A673 (cell line): ENCODE measurements around the gene GGA1. TPM values are rescaled to one million over a fixed set of nuclear protein-coding genes. Genes with fewer than 3 reads are reported as not detected.

Experiments used
- BruUV-seq: library from RNA; stranded (reverse); fragments of 400-500 nt; replicated peaks from 2 replicates; lab custom pipeline; 2021; lab: Mats Ljungman, UMichigan
- CTCF ChIA-PET: fragments of 300-600 bp; sonication (Branson Sonifier 250); formaldehyde crosslinking; loops from one replicate; lab custom pipeline; 2022; ENCODE audit warnings: antibody characterized with exemption; lab: Charles Lee
- POLR2A ChIA-PET: fragments of 300-600 bp; sonication (Branson Sonifier 250); formaldehyde crosslinking; loops from one replicate; lab custom pipeline; 2022; ENCODE audit warnings: antibody characterized with exemption; ENCODE audit not compliant: low non-redundant PET; lab: Charles Lee
- DNase-seq: peaks from one replicate; pipeline ENCODE4 v3.0.0-alpha.2; 2015; ENCODE audit warnings: low spot score
- H3K27ac ChIP-seq: fragments of 200-600 bp; sonication (generic); 2 replicates; pipeline ENCODE4 v1.5.1; 2016; ENCODE audit warnings: mixed run types, low read depth, mild to moderate bottlenecking, mixed read lengths, antibody characterized with exemption, low read length; ENCODE audit not compliant: poor library complexity, severe bottlenecking
- H3K27me3 ChIP-seq: fragments of 200-600 bp; sonication (generic); replicated peaks from 2 replicates; pipeline ENCODE4 v1.6.1; 2017; ENCODE audit warnings: mixed run types, low read depth, mild to moderate bottlenecking, mixed read lengths, antibody characterized with exemption, low read length; ENCODE audit not compliant: insufficient read depth, poor library complexity
- H3K36me3 ChIP-seq: fragments of 200-600 bp; sonication (generic); 2 replicates; pipeline ENCODE4 v1.6.1; 2016; ENCODE audit warnings: mixed run types, mild to moderate bottlenecking, mixed read lengths, antibody characterized with exemption, low read length; ENCODE audit not compliant: insufficient read depth, poor library complexity, severe bottlenecking
- H3K4me1 ChIP-seq: fragments of 200-600 bp; sonication (generic); 2 replicates; pipeline ENCODE4 v1.6.1; 2017; ENCODE audit warnings: mixed run types, mild to moderate bottlenecking, mixed read lengths, antibody characterized with exemption, low read length; ENCODE audit not compliant: insufficient read depth, poor library complexity, severe bottlenecking
- H3K4me3 ChIP-seq: fragments of 200-600 bp; sonication (generic); 2 replicates; pipeline ENCODE4 v1.5.1; 2016; ENCODE audit warnings: low read depth, mixed run types, mild to moderate bottlenecking, mixed read lengths, low read length; ENCODE audit not compliant: poor library complexity, severe bottlenecking
- H3K9me3 ChIP-seq: fragments of 200-600 bp; sonication (generic); 2 replicates; pipeline ENCODE4 v1.6.1; 2016; ENCODE audit warnings: mixed run types, low read depth, mild to moderate bottlenecking, mixed read lengths, antibody characterized with exemption, low read length; ENCODE audit not compliant: poor library complexity, severe bottlenecking
- CTCF ChIP-seq: fragments of 300-800, 200-600 bp; sonication (generic); conservative IDR thresholded peaks from 2 replicates; pipeline ENCODE4 v1.5.1; 2017; ENCODE audit warnings: low read depth, mild to moderate bottlenecking, antibody characterized with exemption, low read length, moderate library complexity, mixed read lengths
- EZH2 ChIP-seq: fragments of 200-600 bp; sonication (generic); IDR thresholded peaks from 2 replicates; pipeline ENCODE4 v1.6.1; 2017; ENCODE audit warnings: borderline replicate concordance, low read depth, mild to moderate bottlenecking, mixed read lengths, antibody characterized with exemption, low read length; ENCODE audit not compliant: poor library complexity, severe bottlenecking
- intact Hi-C: fragments of 100-400 bp; cut with micrococcal nuclease; formaldehyde crosslinking; loops from one replicate; pipeline ENCODE4 v1.10.0; 2022; ENCODE audit not compliant: unreplicated experiment
- total RNA-seq: library from RNA; stranded (reverse); gene quantifications from 2 replicates; pipeline ENCODE4 v1.2.3, GENCODE V29; 2021

GGA1 gene
- total RNA-seq, 1 experiment from 2014 or later, result 74.6 TPM

- Histone ChIP-seq H3K4me1 (peaks cover 11% of the 10 kb centered on the region), H3K27me3 (no peaks in the 10 kb centered on the region), H3K36me3 (peaks cover 43% of the 10 kb centered on the region), H3K4me3 (no peak overlapping the region), H3K9me3 (no peaks in the 10 kb centered on the region), H3K27ac (no peak overlapping the region)
- POLR2A ChIA-PET, result no interaction called here
- intact Hi-C loops, result no loop called here
- TSS peak; percentile 28 for BruUV-seq
- CTCF ChIA-PET, result interaction anchor here (0.8 kb wide), 1 partner anchor 25 kb away, joined by 3 read pairs; no protein-coding TSS in a partner anchor
- DNase-seq, result no peak
- TF ChIP-seq EZH2, result no peak
Measured at GRCh38 chr22:37617431-37617830, 8.8 kb downstream of the GGA1 start.

GRCh38 chr22:37618072-37618656, 9.5 kb downstream of the GGA1 start:
- intact Hi-C loops, result no loop called here
- H3K4me1 ChIP-seq, result peaks cover 5% of the 10 kb centered on the region
- no peaks in the 10 kb centered on the region for H3K27me3 ChIP-seq
- no peak for TF ChIP-seq CTCF
- TF ChIP-seq EZH2, result no peak
- no peak for DNase-seq
- H3K4me3 ChIP-seq, result no peak overlapping the region
- no peak overlapping the region for H3K27ac ChIP-seq
- H3K9me3 ChIP-seq, result no peaks in the 10 kb centered on the region
- no TSS peak for BruUV-seq
- ChIA-PET CTCF (interaction anchor here (1.6 kb wide), 1 partner anchor 11 kb away, joined by 4 read pairs; no protein-coding TSS in a partner anchor), POLR2A (interaction anchor here (0.9 kb wide), 1 partner anchor 11 kb away, joined by 4 read pairs; no protein-coding TSS in a partner anchor)
- H3K36me3 ChIP-seq, result peaks cover 45% of the 10 kb centered on the region

GRCh38 chr22:37618674-37619073, 10.0 kb downstream of the GGA1 start:
- BruUV-seq, result no TSS peak
- no peak for DNase-seq
- Histone ChIP-seq H3K9me3 (no peaks in the 10 kb centered on the region), H3K27me3 (no peaks in the 10 kb centered on the region), H3K36me3 (peaks cover 49% of the 10 kb centered on the region), H3K4me3 (no peak overlapping the region), H3K27ac (no peak overlapping the region), H3K4me1 (peaks cover 3% of the 10 kb centered on the region)
- intact Hi-C loops, result no loop called here
- CTCF ChIA-PET, result interaction anchor here (1.6 kb wide), 1 partner anchor 12 kb away, joined by 4 read pairs; no protein-coding TSS in a partner anchor
- TF ChIP-seq EZH2 (no peak), CTCF (no peak)
- POLR2A ChIA-PET, result interaction anchor here (0.9 kb wide), 1 partner anchor 10 kb away, joined by 4 read pairs; no protein-coding TSS in a partner anchor

GRCh38 chr22:37619991-37620390, 11.4 kb downstream of the GGA1 start:
- Histone ChIP-seq H3K36me3 (peaks cover 52% of the 10 kb centered on the region), H3K27ac (no peak overlapping the region), H3K4me1 (no peaks in the 10 kb centered on the region), H3K9me3 (no peaks in the 10 kb centered on the region), H3K27me3 (no peaks in the 10 kb centered on the region), H3K4me3 (no peak overlapping the region)
- CTCF ChIA-PET, result no interaction called here
- no TSS peak for BruUV-seq
- intact Hi-C loops, result loop anchor here (5.0 kb wide), 1 partner anchor 172 kb away; no protein-coding TSS in a partner anchor
- no peak for TF ChIP-seq EZH2
- TF ChIP-seq CTCF, result no peak
- POLR2A ChIA-PET, result interaction anchor here (0.6 kb wide), 1 partner anchor 14 kb away, joined by 3 read pairs; no protein-coding TSS in a partner anchor
- DNase-seq, result no peak
